ENCODE data around the gene FMNL1.

The FMNL1 gene

GRCh38 chr17:45279898-45280297 lies 58.2 kb downstream of the FMNL1 start:
- DNase-seq (ENCODE audit: low spot score): no peak

GRCh38 chr17:45282683-45283644 lies 61.3 kb downstream of the FMNL1 start:
- no peak for DNase-seq (ENCODE audit: low spot score)

- DNase-seq (ENCODE audit: low spot score): no peak
Measured at GRCh38 chr17:45283711-45284110, 62.0 kb downstream of the FMNL1 start.

- no peak for DNase-seq (ENCODE audit: low spot score)
Measured at GRCh38 chr17:45284176-45285140, 62.8 kb downstream of the FMNL1 start.

GRCh38 chr17:45286286-45286685 lies 64.6 kb downstream of the FMNL1 start:
- no peak for DNase-seq (ENCODE audit: low spot score)

GRCh38 chr17:45287526-45288500 lies 66.1 kb downstream of the FMNL1 start:
- no peak for DNase-seq (ENCODE audit: low spot score)

- DNase-seq (ENCODE audit: low spot score): peak; percentile 56
Measured at GRCh38 chr17:45288825-45289224, 67.1 kb downstream of the FMNL1 start.

- DNase-seq (ENCODE audit: low spot score): no peak
Measured at GRCh38 chr17:45289301-45290268, 67.9 kb downstream of the FMNL1 start.

DNA sequence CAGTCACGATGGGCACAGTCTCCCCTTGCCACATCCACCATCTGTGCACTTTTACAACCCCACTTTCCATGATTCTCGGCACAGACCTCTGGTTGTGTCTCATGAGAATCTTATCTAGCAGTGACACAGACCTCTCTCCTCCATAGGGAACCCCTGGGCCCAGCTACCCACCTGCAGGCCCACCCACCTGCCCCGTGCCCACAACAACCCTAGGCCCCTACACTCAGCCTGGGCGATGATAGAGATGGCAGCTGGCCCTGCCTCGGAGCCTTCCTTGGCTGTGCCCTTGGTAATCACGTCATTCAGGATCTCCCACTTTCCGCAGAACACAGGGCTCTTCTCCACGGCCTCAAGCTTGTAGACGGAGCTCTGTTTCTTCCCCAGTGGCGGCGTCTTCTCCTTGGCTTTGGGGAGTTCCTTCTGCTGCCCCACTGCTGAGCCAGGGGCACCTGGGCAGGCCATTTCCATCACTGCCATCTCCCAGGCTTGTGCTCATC lies 68.6 kb downstream of the FMNL1 start:
- DNase-seq (ENCODE audit: low spot score): no peak

DNA sequence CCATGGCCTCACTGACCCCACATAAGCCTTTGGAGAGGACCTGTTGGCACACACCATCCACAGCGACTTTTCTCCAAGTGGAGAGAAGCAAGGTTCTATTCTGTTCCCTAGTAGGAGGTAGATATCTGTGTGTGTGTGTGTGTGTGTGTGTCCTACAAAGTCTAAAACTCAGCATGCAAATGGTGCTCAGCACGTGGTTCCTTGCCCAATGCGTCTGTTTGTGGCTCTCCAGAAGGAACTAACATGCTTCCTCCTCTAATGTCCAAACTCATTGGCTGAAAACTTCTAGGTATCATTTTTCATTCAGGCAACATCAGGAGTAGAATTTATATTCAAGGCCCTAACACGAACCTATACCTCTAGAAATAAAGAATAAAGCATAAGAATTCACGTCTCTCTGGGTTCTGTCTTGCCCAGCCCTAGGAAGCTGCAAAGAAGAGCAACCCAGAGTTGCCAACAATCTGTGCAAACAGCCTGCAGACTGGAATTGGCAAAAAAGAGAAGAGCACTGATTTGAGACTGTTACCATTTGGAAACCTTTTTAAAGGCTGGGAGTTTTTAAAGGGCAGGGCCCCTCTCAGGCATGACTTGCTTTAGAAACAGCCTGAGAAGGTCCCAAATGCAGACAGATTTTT lies 69.6 kb downstream of the FMNL1 start:
- DNase-seq (ENCODE audit: low spot score): peak; percentile 77

DNA sequence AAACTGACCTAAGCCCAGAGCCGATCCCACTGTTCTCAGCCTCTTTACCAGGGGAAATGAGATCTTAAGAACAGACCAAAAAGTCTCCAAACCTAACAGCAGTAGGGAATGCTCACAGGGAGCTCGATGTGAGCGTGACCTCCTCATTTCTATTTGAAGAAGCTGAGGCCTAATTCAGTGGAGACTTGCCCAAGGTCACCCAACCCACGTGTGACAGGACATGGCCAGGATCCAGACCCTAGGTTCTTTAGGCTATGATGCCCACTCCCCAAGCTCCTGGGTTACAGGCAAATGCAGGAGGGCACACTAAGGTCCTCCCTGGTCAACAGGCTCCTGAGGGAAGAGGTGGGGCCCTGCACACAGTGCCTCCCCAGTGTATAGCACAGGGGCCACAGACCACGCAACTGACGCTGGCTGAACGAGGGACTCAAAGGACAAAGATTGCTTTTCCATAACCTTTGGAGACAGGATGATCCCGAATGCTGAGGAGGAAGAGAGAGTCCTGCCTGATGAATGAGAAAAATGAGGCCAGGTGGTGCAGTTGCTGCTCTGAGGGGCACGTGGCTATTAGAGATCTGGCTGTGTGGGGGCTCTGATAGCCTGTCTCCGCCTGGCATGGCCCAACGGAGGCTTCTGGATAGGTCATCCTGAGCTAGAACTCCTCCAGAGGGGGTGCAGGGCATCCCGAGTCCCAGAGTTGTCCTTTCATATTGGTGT lies 71.2 kb downstream of the FMNL1 start:
- DNase-seq (ENCODE audit: low spot score): no peak

- DNase-seq (ENCODE audit: low spot score): peak; percentile 88
Measured at GRCh38 chr17:45293413-45294211, 71.9 kb downstream of the FMNL1 start.

DNA sequence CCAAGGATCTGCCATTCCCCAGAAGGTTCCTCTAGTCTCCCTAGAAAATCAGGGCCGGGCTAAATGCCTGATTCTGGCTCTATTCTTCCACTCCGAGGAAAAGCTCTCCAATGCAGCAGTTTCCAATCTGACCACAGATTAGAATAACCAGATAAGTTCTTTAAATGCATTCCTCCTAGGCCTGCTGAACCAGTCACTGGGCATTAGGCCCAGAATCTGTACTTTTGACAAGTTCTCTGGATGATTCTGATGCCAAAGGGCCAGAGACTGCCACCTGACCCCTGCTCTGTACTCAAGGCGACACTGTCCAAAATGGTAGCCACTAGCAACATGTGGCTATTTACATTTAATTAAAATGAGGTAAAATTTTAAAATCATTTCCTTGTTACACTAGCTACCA lies 72.8 kb downstream of the FMNL1 start:
- DNase-seq (ENCODE audit: low spot score): no peak

GRCh38 chr17:45296003-45296832 lies 74.5 kb downstream of the FMNL1 start:
- no peak for DNase-seq (ENCODE audit: low spot score)

DNA sequence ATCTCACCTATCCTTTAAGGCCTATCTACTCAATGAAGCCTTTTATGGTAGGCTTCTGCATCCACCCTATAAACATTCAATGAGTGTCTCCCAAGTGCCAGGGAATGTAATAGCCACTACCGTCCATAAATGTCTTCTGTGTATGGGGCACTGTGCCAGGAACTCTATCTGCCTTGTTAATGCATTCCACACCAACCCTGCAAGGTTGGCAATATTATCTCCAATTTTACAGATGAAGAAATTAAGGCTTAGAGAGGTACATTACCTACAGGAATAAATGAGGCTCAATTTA lies 75.1 kb downstream of the FMNL1 start:
- DNase-seq (ENCODE audit: low spot score): no peak
